Stimulated activated naive CD8-positive, alpha-beta T cell treated with anti-CD3 and anti-CD28 coated beads, Interleukin-15, Interleukin-2, amounts not matched to agents 100 U/mL and 50 U/mL, for 24 hours (primary cell): ENCODE results near the gene EEIG2.
"Not testable (repeated sequence)": the region's sequence is repeated elsewhere in the genome, so short reads cannot be mapped to it uniquely, and the experiment has no call there.

Source experiments
- ATAC-seq: fragments of 150-1000 bp; cut with Tn5 transposase; one replicate; pipeline ENCODE4 v1.10.0; 2021
- DNase-seq: peaks from one replicate; pipeline ENCODE4 v3.0.0; 2021

The EEIG2 gene

DNA sequence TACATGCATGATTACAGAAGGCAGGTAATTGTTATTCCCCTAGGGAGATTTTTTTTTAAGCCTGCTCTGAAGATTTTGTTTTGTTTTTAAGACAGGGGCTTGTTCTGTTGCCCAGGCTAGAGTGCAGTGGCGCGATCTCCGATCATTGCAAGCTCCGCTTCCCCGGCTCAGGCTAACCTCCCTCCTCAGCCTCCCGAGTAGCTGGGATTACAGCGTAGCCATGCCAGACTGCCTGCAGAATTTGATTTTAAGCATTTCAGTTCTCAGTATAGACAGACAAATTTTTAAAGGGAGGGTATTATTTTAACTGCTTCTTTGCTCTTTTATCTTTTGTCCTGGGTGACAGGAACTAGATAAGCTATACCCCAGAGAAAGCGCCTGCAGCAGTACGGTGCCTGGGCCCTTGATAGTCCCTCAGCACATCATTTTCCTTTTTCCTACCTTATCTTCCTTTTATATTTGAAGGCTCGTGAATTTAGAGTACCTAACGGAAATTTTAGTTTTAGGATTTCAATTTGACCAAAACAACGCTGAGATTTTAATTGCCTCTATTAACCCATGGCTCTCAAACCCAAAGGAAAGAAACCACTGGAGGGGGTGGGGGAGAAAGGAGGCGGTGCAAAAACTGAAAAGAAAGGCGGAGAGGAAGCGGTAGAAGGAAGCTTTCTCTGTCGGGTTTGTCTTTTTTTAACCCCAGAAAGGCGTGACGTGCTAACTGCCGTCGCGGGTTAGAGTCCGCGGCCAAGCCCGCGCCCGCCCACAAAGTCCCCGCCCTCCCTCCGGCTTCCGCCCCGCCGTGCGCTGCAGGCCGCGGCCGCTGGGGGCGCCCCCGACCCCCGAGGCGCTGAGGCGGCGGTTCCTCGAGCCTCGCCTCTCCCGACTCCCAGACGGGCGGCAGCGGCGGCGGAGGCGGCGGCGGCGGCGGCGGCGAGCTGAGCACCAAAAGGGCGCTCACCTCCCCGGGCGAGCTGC, at the start of gene EEIG2:
TSS of gene EEIG2 (plus strand) at position 886 of the 972 bp plus-strand sequence. CDS start 329 bp downstream, outside the sequence.
- peak; percentile 92 for DNase-seq
- ATAC-seq, result peak; percentile 84

DNA sequence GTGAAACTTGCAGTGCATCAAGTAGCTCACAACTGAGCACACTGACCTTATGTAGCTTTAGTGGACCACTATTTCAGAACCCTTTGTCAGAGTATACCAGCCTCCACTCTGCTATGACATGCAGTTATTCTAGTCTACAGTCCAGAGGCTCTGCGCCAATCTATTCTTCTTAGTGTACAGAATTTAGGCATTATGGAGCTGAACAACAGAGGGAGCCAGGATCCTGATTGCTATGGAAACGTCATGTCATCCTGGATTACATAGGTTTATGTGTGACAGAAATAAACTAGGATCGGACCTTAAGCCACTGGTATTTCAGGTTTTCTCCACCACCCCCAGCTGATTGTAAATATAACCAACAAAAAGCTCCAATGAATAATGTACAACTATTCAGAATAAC, 48.1 kb upstream of the EEIG2 start:
- DNase-seq (no peak), ATAC-seq (no peak)

DNA sequence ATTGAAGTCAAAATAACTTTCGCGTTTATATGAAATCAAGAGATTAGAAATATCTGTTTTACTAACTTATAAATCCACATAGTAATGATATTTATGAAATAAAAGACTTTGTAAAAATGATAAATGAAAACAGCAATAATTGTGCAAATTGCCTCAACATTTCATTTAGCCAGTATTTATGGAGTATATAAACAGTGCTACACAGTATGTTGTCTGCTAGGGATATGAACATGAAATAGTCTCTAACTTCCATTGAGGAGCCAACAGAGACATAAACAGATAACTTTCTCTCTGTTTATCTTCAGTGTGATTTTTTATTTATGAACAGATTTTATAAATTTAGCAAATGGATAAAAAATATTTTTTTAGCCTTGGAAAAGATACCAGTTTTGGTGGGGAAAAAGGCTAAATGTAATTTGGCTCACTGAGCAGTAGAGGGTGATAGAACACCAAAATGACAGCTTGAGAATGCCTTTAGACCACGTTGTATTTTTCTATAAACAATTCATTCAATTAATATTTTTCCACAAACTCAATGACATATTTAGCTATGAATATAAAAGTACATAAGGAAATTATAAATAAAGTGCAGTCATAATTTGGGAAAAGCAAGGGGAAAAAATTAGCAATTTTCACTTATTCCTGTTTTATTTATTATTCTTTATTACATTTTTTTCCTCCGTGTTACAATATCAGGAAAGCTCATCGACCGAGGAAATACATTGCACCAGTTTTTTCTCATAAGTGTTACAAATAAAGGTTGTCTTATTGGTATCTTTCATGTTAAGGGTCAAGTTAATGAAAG, 47.5 kb upstream of the EEIG2 start:
- DNase-seq, result no peak
- ATAC-seq, result no peak

DNA sequence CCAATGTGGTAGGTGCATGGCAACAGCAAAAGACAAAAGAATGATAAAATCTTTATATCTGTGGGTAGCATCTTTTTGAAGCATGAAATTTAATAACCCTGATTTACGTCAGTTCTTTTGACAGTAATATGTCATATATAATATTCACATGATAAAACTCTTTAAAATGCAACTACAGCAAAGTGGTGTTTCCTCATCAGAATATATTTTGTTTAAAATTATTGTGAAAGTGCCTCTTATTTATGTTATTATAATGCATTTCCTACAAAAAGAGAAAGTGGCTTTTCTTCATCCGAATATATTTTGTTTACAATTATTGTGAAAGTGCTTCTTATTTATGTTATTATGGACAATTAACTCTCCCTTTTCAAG, 46.9 kb upstream of the EEIG2 start:
- ATAC-seq, result no peak
- DNase-seq, result no peak

DNA sequence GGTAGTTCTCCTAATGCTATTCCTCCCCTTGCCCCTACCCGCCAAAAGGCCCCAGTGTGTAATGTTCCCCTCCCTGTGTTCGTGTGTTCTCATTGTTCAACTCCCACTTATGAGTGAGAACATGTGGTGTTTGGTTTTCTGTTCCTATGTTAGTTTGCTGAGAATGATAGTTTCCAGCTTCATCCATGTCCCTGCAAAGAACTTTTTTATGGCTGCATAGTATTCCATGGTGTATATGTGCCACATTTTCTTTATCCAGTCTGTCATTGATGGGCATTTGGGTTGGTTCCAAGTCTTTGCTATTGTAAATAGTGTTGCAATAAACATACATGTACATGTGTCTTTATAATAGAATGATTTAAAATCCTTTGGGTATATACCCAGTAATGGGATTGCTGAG, 46.0 kb upstream of the EEIG2 start:
- DNase-seq, ATAC-seq: not testable (repeated sequence)

DNA sequence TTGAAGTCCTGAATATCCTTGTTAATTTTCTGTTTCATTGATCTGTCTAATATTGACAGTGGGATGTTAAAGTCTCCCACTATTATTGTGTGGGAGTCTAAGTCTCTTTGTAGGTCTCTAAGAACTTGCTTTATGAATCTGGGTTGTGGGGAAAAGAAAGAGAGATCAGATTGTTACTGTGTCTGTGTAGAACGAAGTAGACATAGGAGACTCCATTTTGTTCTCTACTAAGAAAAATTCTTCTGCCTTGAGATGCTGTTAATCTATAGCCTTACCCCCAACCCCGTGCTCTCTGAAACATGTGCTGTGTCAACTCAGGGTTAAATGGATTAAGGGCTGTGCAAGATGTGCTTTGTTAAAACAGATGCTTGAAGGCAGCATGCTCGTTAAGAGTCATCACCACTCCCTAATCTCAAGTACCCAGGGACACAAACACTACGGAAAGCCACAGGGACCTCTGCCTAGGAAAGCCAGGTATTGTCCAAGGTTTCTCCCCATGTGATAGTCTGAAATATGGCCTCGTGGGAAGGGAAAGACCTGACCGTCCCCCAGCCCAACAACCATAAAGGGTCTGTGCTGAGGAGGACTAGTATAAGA, 42.5 kb upstream of the EEIG2 start:
- not testable (repeated sequence) for ATAC-seq, DNase-seq

DNA sequence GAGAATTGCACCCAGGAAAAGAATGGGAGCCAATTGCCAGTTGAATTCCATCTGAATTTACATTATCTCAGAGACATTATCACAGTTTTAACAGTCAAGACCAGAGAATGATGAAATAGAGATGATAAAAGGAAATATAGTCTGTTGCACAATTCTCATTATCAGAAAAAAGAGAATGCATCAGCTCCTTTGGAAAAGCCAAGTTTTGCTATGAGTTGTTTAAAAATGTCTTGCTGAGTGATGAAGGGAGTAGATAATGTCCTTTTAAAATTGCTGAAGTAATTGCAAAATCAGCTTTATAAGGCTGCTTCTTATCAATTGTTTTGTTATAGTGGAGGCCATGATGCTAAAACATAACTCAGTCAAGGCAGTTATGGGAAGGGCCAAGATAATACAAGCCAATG, 37.9 kb upstream of the EEIG2 start:
- ATAC-seq (no peak), DNase-seq (no peak)

DNA sequence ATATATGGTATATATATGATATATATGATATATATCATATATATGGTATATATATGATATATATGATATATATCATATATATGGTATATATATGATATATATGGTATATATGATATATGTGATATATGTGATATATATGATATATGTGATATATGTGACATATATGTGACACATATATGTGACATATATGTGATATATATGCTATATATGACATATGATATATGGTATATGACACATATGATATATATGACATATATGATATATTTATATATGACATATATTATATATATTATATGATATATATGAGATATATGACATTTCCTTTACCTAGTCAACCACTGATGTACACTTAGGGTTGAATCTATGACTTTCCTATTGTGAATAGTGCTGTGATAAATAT, 36.1 kb upstream of the EEIG2 start:
- ATAC-seq, result no peak
- no peak for DNase-seq

DNA sequence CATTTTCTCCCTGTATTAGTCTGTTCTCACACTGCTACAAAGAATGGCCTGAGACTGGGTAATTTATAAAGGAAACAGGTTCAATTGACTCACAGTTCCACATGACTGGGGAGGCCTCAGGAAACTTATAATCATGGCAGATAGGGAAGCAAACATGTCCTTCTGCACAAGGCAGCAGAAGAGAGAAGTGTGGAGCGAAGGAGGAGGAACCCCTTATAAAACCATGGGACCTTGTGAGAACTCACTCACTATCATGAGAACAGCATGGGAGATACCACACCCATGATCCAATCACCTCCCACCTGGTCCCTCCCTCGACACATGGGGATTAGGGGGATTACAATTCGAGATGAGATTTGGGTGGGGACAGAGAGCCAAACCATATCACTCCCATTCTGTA, 35.2 kb upstream of the EEIG2 start:
- no peak for ATAC-seq
- DNase-seq, result no peak

DNA sequence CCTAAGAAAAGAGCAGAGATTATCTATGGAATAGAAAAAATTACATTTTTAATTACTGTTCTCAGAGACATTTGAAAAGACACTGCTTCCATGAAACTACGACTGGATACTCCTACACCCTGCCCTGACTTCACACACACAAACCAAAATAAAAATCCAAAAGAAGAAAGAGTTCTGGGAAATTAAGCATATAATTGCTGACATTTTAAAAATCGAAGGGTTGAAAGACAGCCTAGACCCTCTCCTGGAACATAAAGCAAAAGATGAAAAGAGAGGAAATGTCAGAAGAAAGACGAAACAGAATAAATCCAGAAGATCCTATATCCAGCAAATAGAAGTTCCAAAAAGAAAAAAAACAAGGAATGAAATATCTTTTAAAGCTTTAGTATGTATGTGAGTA, 32.8 kb upstream of the EEIG2 start:
- ATAC-seq (no peak), DNase-seq (no peak)

DNA sequence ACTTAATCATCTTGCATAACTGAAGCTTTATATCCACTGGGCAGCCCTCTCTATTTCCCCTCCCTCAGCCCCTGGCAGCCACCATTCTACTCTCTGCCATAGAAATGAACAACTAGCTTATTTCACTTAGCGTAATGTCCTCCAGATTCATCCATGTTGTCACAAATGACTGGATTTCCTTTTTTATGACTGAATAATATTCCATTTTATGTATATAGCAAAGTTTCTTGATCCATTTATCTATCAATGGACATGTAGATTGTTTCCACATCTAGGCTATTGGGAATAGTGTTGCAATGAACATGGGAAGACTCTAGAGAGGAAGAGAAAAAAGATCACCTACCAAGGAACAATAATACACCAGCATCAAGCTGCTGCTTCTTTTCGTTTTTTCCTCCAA, 32.1 kb upstream of the EEIG2 start:
- ATAC-seq, result no peak
- no peak for DNase-seq

DNA sequence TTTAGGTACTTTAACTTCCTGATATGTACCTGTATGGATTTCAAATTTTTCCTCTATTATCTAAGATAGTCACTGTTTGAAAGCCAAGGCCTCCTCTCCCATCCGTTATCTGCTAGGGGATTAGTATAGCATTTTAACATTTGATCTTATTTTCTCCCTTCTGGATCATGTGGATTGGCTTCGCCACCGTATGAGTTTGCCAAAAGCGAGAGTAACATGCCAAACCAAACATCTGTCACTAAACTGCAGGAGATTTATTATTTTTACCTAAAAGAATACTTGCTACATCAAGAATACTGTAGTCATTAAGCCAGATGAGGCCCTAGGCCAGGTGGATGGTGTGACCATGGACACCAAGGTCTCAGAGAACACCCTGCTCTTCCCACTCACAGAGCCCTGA, 28.5 kb upstream of the EEIG2 start:
- no peak for DNase-seq
- no peak for ATAC-seq

DNA sequence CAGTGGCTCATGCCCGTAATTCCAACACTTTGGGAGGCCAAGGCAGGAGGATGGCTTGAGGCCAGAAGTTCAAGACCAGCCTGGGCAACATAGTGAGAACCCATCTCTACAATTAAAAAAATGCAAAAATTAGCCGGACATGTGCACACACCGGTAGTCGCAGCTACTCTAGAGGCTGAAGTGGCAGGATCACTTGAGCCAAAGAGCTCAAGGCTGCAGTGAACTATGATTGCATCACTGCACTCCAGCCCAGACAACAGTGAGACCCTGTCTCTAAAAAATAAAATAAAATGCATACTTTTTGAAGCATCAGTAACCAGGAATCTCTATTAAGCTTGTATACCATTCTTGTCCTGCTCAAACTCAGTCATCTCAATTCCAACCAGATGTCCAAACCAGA, 27.2 kb upstream of the EEIG2 start:
- DNase-seq, result no peak
- no peak for ATAC-seq

DNA sequence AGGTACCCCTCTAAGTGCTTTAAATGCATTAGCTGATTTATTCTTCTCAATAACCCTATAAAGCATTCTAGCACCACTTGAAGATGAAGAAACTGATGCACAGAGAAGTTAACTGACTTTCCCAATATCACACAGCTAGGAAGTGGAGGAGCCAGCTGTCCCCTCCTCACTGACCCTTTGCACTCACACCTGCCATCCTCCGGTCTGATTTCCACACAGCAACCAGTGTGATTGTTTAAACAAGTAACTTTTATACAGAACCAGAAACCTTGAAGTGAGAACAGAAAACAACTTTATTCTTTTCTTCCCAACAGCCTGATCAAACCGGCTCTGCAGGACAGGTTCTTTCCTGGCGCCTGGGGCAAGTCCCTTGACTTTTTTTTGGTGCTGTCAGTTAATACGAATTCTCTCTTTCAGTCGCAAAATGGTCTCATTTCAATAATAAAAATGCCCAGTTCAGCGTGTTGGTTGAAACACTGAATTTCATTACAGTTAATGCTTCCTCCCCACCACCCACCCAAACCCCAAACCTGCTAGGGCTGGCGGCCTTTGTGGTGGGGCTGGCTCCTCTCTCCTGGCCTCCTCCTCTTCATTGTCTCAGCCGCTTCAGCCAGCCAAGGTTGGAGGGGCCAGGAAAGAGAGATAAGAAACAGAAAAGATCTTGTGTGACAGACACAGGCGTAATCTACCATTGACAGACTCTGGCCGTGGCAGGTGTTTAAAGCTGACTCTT, 26.4 kb upstream of the EEIG2 start:
- DNase-seq (peak; percentile 26), ATAC-seq (peak; percentile 65)

DNA sequence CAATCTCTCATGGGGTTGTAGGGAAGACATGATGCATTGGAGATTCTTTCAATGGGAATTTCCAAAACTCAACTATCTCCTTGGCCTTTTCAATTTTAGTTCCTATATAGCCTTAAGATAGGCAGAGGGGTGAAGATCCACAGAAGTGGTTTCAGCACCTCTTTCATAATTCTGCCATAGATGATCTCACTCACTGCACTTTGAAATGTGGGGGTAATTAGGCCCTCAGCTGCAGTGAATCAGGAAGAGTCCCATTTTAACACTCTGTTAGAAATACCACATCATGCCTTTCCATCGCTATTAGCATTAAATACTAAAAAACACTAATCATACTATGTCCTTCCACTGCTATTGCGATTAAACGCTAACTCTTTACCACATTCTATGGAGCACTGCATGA, 25.1 kb upstream of the EEIG2 start:
- ATAC-seq, result no peak
- DNase-seq, result no peak

DNA sequence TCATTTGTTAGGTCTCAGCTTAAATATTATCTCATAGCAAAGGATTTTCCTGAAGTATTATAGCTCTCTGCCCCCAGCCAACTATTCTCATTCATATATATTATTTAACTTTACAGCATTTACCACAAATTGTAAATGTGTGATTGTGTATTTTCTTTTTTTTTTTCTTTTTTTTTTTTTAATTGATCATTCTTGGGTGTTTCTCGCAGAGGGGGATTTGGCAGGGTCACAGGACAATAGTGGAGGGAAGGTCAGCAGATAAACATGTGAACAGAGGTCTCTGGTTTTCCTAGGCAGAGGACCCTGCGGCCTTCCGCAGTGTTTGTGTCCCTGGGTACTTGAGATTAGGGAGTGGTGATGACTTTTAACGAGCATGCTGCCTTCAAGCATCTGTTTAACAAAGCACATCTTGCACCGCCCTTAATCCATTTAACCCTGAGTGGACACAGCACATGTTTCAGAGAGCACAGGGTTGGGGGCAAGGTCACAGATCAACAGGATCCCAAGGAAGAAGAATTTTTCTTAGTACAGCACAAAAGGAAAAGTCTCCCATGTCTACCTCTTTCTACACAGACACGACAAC, 24.5 kb upstream of the EEIG2 start:
- DNase-seq, ATAC-seq: not testable (repeated sequence)

DNA sequence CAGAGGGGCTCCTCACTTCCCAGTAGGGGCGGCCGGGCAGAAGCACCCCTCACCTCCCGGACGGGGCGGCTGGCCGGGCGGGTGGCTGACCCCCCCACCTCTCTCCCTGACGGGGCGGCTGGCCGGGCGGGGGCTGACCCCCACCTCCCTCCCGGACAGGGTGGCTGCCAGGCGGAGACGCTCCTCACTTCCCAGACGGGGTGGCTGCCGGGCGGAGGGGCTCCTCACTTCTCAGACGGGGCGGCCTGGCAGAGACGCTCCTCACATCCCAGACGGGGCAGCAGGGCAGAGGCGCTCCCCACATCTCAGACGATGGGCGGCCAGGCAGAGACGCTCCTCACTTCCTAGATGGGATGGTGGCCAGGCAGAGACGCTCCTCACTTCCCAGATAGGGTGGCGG, 23.9 kb upstream of the EEIG2 start:
- not testable (repeated sequence) for ATAC-seq, DNase-seq

DNA sequence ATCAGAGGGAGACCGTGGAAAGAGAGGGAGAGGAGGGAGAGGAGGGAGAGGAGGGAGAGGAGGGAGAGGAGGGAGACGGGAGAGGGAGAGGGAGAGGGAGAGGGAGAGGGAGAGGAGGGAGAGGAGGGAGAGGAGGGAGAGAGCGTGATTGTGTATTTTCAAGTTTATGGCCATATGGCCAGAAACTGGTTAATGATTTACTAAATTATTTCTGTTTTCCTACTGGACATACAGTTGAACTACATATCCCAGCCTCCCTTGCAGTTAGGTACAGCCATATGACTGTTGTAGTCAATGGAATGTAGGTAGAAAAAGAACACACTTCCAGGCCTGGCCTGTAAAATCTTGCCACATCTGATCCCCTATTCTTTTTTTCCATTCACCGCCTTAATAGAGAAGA, 23.1 kb upstream of the EEIG2 start:
- not testable (repeated sequence) for ATAC-seq, DNase-seq

DNA sequence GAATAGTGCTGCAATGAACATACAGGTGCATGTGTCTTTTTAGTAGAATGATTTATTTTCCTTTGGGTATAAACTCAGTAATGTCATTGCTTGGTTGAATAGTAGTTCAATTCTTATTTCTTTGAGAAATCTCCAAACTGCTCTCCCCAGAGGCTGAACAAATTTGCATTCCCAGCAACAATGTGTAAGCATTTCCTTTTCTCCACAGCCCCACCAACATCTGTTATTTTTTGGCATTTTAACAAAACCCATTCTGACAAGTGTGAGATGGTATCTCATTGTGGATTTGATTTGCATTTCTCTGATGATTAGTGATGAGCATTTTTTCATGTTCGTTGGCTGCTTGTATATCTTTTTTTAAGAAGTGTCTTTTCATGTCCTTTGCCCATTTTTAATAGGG, 21.9 kb upstream of the EEIG2 start:
- ATAC-seq (no peak), DNase-seq (no peak)

DNA sequence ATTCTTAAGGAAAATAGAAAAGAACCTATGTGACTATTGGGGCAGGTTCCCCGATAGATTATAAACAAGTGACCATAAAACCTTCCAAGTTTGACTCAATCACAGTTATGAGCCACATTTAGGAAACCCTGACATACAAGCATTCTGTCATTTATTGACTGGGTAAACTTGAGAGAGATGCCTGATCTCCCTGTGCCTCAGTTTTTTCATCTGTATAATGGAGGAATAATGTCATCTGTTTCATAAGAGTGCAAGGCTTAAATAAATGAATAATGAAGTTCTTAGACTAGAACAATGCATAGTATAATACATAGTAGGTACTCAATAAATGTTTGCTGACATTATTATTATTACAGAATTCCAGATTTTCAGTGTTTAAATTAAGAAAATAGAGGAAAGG, 18.9 kb upstream of the EEIG2 start:
- DNase-seq (no peak), ATAC-seq (no peak)

DNA sequence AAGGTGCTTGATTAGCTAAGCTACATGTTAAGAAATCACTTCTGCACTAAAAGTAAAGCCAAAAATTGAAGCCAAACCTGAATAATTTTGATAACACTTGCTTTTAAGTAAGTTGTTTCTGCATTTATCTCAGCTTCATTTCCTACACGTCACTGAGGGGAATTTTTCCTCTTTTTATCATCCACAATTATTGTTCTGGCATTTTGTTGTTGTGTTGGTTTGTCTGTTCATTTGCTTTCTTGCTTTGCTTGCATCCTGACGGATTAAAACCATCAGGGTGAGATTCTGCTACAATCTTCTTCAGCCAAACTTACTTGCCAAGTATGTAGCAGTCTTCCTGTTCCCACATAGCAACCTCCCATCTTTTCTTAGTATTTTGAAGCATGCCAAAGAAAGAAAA, 18.0 kb upstream of the EEIG2 start:
- DNase-seq (no peak), ATAC-seq (no peak)

DNA sequence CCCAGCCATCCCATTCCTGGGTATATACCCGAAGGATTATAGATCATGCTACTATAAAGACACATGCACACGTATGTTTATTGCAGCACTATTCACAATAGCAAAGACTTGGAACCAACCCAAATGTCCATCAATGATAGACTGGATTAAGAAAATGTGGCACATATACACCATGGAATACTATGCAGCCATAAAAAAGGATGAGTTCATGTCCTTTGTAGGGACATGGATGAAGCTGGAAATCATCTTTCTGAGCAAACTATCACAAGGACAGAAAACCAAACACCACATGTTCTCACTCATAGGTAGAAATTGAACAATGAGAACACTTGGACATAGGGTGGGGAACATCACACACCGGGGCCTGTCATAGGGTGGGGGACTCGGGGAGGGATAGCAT, 12.4 kb upstream of the EEIG2 start:
- DNase-seq, ATAC-seq: not testable (repeated sequence)
